GM19455 (cell line): Measurements from ENCODE around the gene IP6K1.
A peak's percentile ranks its signal among the peaks of the same experiment; 100 is the strongest.
"Not testable (repeated sequence)": the region's sequence is repeated elsewhere in the genome, so short reads cannot be mapped to it uniquely, and the experiment has no call there.

ENCODE experiments used
- ATAC-seq: cut with Tn5 transposase; IDR thresholded peaks from one replicate; pipeline ENCODE4 v1.9.1; 2021; ENCODE audit not compliant: unreplicated experiment

Gene IP6K1

GRCh38 chr3:49786357-49787181 is at the start of gene IP6K1:
TSS of gene IP6K1 (minus strand) at chr3:49786542. CDS start at chr3:49748040, 38,502 bp downstream.
- peak; percentile 99 for ATAC-seq

DNA sequence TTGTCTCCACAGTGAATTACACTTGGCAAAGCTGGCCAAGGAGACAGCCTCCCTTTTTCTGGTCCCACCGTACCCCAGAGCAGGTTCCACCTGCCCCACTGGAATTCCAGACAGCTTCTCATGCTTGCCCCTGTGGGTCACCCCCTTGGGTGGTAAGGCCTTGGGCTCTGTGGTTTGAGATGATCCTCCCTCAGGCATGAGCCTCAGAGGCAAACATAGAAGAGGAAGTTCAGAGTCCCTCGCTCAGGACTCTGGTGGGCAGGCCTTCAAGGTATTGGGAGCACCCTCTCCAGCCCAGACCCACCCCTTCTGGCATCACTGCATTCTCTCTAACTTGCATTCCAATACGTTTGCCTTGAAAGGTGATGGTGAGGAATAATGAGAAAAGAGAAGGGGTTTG is 45.0 kb upstream of the IP6K1 start:
- no peak for ATAC-seq

- no peak for ATAC-seq
Observed at GRCh38 chr3:49826016-49826415, 39.7 kb upstream of the IP6K1 start.

- not testable (repeated sequence) for ATAC-seq
Observed at GRCh38 chr3:49823131-49823530, 36.8 kb upstream of the IP6K1 start.

- ATAC-seq, result no peak
Observed at GRCh38 chr3:49813497-49814174, 27.3 kb upstream of the IP6K1 start, which contains the start of gene UBA7. TSS of gene UBA7 (minus strand) at chr3:49813953. CDS start at chr3:49813787, 166 bp downstream.

GRCh38 chr3:49812916-49813496 is 26.7 kb upstream of the IP6K1 start:
- ATAC-seq, result no peak

DNA sequence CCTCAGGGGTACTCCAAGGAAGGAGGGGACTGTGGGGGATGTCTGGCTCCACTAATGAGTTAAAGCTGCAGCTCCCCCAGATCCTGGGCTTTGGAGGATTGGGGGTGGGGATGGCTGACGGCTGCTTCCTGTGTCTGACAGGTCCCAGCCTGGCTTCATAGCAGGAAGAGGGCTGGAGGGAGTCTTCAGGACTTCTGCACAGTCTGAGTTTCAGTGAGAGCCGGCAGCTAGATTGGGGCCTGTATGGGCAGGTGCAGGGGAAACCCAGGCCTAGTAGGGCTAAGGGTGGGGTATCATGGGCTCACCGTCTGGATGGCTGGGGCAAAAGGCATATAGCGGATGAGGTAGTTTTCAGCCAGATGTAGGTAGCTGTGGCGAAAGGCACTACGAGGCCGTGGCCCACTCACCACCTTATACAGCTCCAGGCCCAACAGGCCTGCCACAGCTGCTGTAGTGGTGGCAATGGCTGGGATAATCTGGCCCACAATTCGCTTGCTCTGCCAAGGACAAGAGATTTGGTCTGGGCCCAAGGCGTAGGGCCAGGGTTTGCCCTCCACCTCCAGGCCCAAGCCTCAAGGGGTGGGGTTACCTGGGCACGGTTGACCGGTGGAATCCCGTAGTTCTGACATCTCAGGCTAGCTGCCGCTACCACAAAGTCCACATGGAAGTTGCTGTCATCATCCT is 21.2 kb upstream of the IP6K1 start:
- no peak for ATAC-seq

GRCh38 chr3:49806850-49807249 is 20.5 kb upstream of the IP6K1 start:
- ATAC-seq, result no peak

DNA sequence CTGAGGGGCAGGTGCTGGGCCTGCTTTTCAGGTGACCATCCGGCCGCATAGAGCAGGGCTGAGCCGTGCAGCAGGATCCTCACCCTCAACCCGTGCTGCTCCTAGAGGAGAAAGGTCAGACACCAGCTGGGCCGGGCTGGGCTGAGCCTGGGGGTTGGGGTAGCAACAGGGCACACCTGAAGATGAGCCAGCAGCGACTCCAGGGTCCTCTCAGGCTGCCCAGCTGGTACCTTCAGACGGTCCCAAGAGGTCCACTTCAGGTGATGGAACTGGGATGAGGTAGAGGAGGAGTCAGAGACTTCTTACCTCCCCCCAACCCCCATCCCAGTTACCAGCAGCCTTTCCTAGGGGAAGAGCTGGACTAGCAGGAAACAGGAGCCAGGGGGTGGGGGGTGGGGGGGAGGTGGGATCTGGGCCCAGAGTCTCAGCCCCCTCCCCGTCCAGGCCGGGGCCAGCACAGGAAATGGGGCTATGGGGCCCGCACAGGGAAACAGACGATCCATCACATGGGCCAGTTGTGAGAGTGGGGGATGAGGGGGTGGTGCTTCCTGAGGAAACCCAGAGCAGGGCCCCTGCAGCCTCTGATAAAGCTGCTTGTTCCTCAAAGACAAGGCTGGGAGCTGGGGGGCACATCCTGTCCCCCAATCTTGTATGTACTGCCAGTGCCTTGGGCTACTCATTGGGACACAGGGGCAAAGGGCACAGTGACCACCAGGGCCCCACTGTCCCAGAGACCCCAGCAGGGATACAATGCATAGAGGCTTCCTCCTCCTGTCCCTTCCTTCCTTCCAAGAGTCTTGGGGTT is 19.8 kb upstream of the IP6K1 start:
- no peak for ATAC-seq

- ATAC-seq, result no peak
Observed at GRCh38 chr3:49805367-49805782, 19.0 kb upstream of the IP6K1 start.

- no peak for ATAC-seq
Observed at GRCh38 chr3:49804141-49805041, 18.0 kb upstream of the IP6K1 start.

DNA sequence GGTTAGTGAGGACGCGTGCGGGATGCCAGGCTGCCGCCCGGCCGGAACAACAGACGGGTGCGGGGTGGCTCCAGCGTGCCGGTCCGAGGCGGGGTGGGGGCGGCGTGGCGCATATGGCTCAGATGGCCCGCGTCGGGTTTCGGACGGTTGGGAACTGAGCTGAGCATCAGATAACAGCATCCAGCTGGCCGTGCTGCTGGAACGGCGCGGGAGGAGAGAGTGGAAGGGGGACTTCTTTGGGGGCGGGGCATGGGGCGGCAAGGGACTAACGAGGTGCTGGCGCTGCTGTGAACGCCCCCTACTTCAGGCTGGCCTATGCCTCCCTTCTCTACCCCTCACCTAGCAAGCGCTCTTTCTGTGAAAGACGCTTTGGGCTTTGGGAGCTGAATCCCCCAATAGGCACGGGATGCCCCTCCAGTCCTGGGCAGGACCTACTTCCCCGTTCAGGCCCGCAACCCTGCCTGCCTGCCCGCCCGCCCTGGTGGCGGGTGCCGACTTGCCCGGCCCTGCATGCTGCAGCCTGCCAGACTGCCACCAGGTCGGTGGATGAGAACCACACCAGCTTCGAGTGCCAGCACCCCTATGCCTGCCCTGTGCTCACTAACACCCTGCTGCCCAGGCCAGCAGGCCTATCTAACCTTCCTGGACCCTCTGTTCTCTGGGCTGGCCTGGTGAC is 17.3 kb upstream of the IP6K1 start:
- ATAC-seq, result peak; percentile 7

GRCh38 chr3:49802719-49803464 is 16.6 kb upstream of the IP6K1 start, which contains the start of gene INKA1:
TSS of gene INKA1 (plus strand) at chr3:49803261. CDS start at chr3:49803393, 132 bp downstream.
- peak; percentile 63 for ATAC-seq

DNA sequence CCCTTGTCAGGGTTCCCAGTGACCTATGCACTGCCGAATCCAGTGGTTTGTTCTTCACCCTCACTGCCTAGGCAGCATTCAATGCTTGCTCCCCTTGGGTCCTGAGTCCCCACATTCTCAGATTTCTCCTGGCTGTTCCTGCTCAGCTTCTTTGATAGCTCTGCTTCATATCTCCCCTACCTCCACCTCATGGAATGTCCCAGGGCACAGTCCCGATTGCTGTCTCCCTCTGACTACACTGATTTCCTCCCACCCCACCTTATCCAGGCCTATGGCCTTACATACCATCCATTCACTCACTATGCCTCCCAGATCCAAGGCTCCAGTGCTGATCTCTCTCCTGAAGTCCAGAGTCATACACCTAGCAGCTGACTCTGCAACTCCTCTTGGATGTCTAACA is 14.8 kb upstream of the IP6K1 start:
- ATAC-seq, result no peak

- ATAC-seq, result no peak
Observed at GRCh38 chr3:49799761-49800160, 13.4 kb upstream of the IP6K1 start, which contains the start of gene CDHR4. TSS of gene CDHR4 (minus strand) at chr3:49799873. CDS start at chr3:49799812, 61 bp downstream.

GRCh38 chr3:49799105-49799504 is 12.8 kb upstream of the IP6K1 start:
- no peak for ATAC-seq

DNA sequence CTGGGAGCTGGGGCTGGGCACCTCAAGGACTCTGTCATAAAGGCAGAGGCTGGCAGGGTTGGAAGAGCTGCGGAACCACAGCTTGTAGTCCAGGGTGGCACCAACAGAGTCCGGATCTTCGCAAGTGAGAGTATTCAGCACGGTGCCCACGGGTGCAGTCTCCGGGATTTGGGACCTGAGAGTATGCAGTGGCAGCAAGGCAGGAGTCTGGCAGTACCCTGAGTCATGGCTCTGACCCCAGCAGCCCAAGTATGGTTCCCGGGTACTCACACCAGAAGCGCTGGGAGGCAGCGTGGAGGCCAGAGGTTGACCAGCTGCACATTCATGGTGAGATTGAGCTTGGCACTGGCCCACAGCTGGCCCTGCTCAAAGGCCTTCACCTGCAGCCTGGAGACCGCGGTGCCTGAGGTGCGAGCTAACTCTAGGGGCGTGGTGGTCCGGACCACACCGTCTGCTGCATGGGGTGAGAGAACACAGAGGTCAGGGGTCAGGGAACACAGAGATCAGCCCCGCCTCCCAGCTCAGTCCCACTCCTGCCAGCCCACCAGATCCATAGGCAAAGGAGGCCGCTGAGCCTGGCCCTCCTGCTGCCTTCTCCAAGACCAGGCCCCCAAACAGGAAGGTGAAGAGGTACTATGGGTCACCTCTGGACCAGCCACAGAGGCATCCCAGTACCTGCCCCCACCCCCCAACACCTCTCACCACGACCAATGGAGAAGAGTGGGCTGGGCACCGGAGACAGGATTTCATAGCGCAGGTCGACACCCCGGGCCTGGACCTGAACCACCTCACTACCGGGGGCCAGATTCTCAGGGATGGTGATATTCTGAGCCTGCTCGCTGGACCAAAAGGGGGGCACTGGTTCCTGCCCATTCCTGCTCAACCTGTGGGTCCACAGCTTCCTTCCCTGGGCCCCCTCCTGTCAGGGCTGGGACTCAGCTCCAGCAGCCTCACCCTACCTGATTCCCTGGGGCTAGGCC is 8.9 kb upstream of the IP6K1 start:
- no peak for ATAC-seq
